ENCODE data around the gene ENPP6. TPM values are rescaled to one million over a fixed set of nuclear protein-coding genes. Genes with fewer than 3 reads are reported as not detected.

The ENPP6 gene
- polyA plus RNA-seq, 1 donor = 3.2 TPM

DNA sequence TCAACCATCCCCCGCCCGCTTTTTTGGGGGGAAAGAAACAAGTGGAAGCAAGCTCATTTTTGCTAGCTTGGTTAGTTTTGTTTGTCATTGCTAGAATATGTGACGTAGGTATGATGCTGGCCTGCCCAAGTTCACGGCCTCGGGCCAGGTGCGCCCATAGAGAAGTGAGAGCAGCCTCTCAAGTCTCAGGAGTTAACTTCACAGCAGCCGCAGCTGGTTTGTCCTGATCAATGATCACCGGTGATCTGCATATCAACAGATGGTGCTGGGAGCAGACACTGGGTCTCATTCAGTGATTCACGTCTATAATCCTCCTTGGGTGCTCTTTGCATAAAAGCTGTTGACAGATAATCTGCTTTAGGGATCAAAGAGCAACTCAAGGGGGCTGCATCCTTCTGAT is 50.1 kb downstream of the ENPP6 start:
- WGBS (ENCODE audit: insufficient coverage, low lambda C conversion rate) = 80% methylated on average over 1 of the region's 9 CpGs

GRCh38 chr4:184166736-184167135 is 50.9 kb downstream of the ENPP6 start:
- no peak for DNase-seq
- WGBS (ENCODE audit: insufficient coverage, low lambda C conversion rate) = no CpG with 5 or more reads among the region's 6 CpGs
- H3K36me3 ChIP-seq (ENCODE audit: control insufficient read depth, insufficient read depth, low read length) = no peaks in the 10 kb centered on the region
- no peak overlapping the region for H3K4me3 ChIP-seq (ENCODE audit: low read length)
- H3K4me1 ChIP-seq (ENCODE audit: control insufficient read depth, insufficient read depth, low read length) = no peaks in the 10 kb centered on the region
- H3K27me3 ChIP-seq (ENCODE audit: control insufficient read depth, insufficient read depth, low read length) = peaks cover 36% of the 10 kb centered on the region
- H3K27ac ChIP-seq (ENCODE audit: low read length) = no peak overlapping the region
- H3K9me3 ChIP-seq (ENCODE audit: control insufficient read depth, low read depth, low read length) = no peaks in the 10 kb centered on the region

More for the DNA sequence above, 50.1 kb downstream of the ENPP6 start:
- no peak for DNase-seq
- no peak overlapping the region for H3K4me3 ChIP-seq (ENCODE audit: low read length)
- H3K27me3 ChIP-seq (ENCODE audit: control insufficient read depth, insufficient read depth, low read length) = peaks cover 34% of the 10 kb centered on the region
- H3K9me3 ChIP-seq (ENCODE audit: control insufficient read depth, low read depth, low read length) = no peaks in the 10 kb centered on the region
- H3K27ac ChIP-seq (ENCODE audit: low read length) = no peak overlapping the region
- H3K4me1 ChIP-seq (ENCODE audit: control insufficient read depth, insufficient read depth, low read length) = no peaks in the 10 kb centered on the region
- no peaks in the 10 kb centered on the region for H3K36me3 ChIP-seq (ENCODE audit: control insufficient read depth, insufficient read depth, low read length)

- no CpG with 5 or more reads among the region's 8 CpGs for WGBS (ENCODE audit: insufficient coverage, low lambda C conversion rate)
- DNase-seq = no peak
- no peaks in the 10 kb centered on the region for H3K9me3 ChIP-seq (ENCODE audit: control insufficient read depth, low read depth, low read length)
Observed at GRCh38 chr4:184165291-184165690, 52.4 kb downstream of the ENPP6 start.

DNA sequence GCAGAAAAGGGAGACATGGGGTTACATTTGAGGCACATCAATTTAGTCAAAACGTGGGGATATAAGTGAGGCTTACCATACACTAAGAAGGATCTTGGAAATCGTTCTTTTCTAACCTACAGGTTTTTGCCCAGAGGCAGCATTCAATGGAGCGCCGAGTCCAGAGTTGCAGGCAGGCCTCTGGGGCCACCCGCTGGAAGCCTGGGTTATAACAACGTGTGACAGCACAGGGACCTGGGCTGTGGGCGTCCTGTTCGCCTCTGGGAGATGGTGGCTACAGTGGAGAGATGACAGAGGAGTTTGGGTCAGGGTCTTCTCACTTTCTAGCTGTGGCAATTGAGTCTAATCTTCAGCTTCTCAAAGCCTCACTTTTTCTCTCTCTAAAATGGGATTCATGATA is 53.9 kb downstream of the ENPP6 start:
- peak; percentile 27 to 44 for DNase-seq
- peaks cover 31% of the 10 kb centered on the region for H3K27me3 ChIP-seq (ENCODE audit: control insufficient read depth, insufficient read depth, low read length)
- H3K27ac ChIP-seq (ENCODE audit: low read length) = no peak overlapping the region
- no peaks in the 10 kb centered on the region for H3K36me3 ChIP-seq (ENCODE audit: control insufficient read depth, insufficient read depth, low read length)
- H3K4me1 ChIP-seq (ENCODE audit: control insufficient read depth, insufficient read depth, low read length) = no peaks in the 10 kb centered on the region
- no peaks in the 10 kb centered on the region for H3K9me3 ChIP-seq (ENCODE audit: control insufficient read depth, low read depth, low read length)
- no CpG with 5 or more reads among the region's 8 CpGs for WGBS (ENCODE audit: insufficient coverage, low lambda C conversion rate)
- no peak overlapping the region for H3K4me3 ChIP-seq (ENCODE audit: low read length)

More at GRCh38 chr4:184165291-184165690, 52.4 kb downstream of the ENPP6 start:
- H3K27me3 ChIP-seq (ENCODE audit: control insufficient read depth, insufficient read depth, low read length) = peaks cover 36% of the 10 kb centered on the region
- H3K27ac ChIP-seq (ENCODE audit: low read length) = no peak overlapping the region
- no peaks in the 10 kb centered on the region for H3K36me3 ChIP-seq (ENCODE audit: control insufficient read depth, insufficient read depth, low read length)
- H3K4me3 ChIP-seq (ENCODE audit: low read length) = no peak overlapping the region
- H3K4me1 ChIP-seq (ENCODE audit: control insufficient read depth, insufficient read depth, low read length) = no peaks in the 10 kb centered on the region

- no CpG with 5 or more reads among the region's 5 CpGs for WGBS (ENCODE audit: insufficient coverage, low lambda C conversion rate)
- Histone ChIP-seq H3K4me1 (ENCODE audit: control insufficient read depth, insufficient read depth, low read length) (no peaks in the 10 kb centered on the region), H3K27me3 (ENCODE audit: control insufficient read depth, insufficient read depth, low read length) (peaks cover 28% of the 10 kb centered on the region), H3K36me3 (ENCODE audit: control insufficient read depth, insufficient read depth, low read length) (no peaks in the 10 kb centered on the region), H3K9me3 (ENCODE audit: control insufficient read depth, low read depth, low read length) (no peaks in the 10 kb centered on the region), H3K4me3 (ENCODE audit: low read length) (no peak overlapping the region), H3K27ac (ENCODE audit: low read length) (no peak overlapping the region)
- DNase-seq = no peak
Observed at GRCh38 chr4:184162596-184162995, 55.1 kb downstream of the ENPP6 start.

DNA sequence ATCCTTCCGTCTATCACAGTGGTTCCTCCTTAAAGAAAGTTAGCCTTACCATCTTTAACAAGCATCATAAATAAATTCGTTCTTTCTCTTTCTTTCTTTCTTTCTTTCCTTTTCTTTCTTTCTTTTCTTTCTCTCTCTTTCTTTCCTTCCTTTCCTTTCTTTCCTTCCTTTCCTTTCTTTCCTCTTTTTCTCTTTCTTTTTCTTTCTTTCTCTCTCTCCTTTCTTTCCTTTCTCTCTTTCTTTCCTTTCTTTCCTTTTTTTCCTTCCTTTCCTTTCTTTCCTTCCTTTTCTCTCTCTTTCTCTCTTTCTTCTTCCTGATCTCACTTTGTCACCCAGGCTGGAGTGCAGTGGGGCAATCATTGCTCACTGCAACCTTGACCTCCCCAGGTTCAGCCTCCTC is 60.4 kb downstream of the ENPP6 start:
- no peaks in the 10 kb centered on the region for H3K36me3 ChIP-seq (ENCODE audit: control insufficient read depth, insufficient read depth, low read length)
- no peak overlapping the region for H3K27ac ChIP-seq (ENCODE audit: low read length)
- H3K4me3 ChIP-seq (ENCODE audit: low read length) = no peak overlapping the region
- 95% methylated on average over 2 of the region's 2 CpGs for WGBS (ENCODE audit: insufficient coverage, low lambda C conversion rate)
- peaks cover 8% of the 10 kb centered on the region for H3K27me3 ChIP-seq (ENCODE audit: control insufficient read depth, insufficient read depth, low read length)
- no peaks in the 10 kb centered on the region for H3K9me3 ChIP-seq (ENCODE audit: control insufficient read depth, low read depth, low read length)
- DNase-seq = no peak
- H3K4me1 ChIP-seq (ENCODE audit: control insufficient read depth, insufficient read depth, low read length) = no peaks in the 10 kb centered on the region

GRCh38 chr4:184156163-184156920 is 61.3 kb downstream of the ENPP6 start:
- H3K27me3 ChIP-seq (ENCODE audit: control insufficient read depth, insufficient read depth, low read length) = peaks cover 4% of the 10 kb centered on the region
- no peaks in the 10 kb centered on the region for H3K9me3 ChIP-seq (ENCODE audit: control insufficient read depth, low read depth, low read length)
- no CpG with 5 or more reads among the region's 10 CpGs for WGBS (ENCODE audit: insufficient coverage, low lambda C conversion rate)
- H3K4me1 ChIP-seq (ENCODE audit: control insufficient read depth, insufficient read depth, low read length) = no peaks in the 10 kb centered on the region
- no peak overlapping the region for H3K27ac ChIP-seq (ENCODE audit: low read length)
- no peak overlapping the region for H3K4me3 ChIP-seq (ENCODE audit: low read length)
- DNase-seq = no peak
- H3K36me3 ChIP-seq (ENCODE audit: control insufficient read depth, insufficient read depth, low read length) = no peaks in the 10 kb centered on the region

DNA sequence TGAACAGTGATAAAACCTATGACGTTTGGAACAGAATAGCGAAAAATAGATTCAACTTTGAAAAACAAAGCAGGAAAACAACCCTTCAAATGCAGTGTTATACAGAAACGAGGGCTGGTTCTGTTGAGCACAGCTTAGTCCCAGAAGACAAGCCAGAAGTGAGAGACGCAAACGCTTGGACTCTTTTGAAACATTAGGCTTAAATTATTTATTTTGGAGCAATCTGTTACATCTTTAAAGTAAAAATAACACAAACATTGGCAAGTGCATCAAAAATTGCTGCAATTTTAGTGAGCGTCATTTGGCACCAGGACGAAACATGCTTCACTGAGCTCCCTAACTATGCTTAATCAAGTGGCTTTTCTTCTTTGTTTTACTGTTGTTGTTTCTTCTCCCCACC is 63.5 kb downstream of the ENPP6 start:
- peaks cover 4% of the 10 kb centered on the region for H3K27me3 ChIP-seq (ENCODE audit: control insufficient read depth, insufficient read depth, low read length)
- no peak for DNase-seq
- no peaks in the 10 kb centered on the region for H3K36me3 ChIP-seq (ENCODE audit: control insufficient read depth, insufficient read depth, low read length)
- H3K27ac ChIP-seq (ENCODE audit: low read length) = no peak overlapping the region
- H3K4me1 ChIP-seq (ENCODE audit: control insufficient read depth, insufficient read depth, low read length) = no peaks in the 10 kb centered on the region
- 100% methylated on average over 1 of the region's 7 CpGs for WGBS (ENCODE audit: insufficient coverage, low lambda C conversion rate)
- H3K4me3 ChIP-seq (ENCODE audit: low read length) = no peak overlapping the region
- H3K9me3 ChIP-seq (ENCODE audit: control insufficient read depth, low read depth, low read length) = no peaks in the 10 kb centered on the region

DNA sequence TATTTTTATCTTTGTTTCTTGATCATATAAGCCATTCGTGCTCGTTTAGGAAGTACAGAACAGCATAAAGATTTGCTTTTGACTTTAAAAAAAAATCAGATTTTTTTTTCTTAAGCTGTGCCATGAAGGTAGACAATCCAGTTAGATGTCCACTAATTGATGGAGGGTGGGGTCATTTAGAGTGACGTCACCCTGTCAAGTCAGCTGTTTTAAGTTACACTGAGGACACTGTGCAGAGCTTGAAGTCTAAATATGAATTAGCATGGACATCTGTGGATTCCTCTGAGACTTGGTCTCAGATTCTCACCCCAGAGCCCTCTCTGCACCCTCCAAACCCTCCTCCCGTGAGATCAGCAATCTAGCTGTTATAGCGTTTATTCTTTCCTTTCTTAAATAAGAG is 63.9 kb downstream of the ENPP6 start:
- no peak for DNase-seq
- H3K36me3 ChIP-seq (ENCODE audit: control insufficient read depth, insufficient read depth, low read length) = no peaks in the 10 kb centered on the region
- H3K27ac ChIP-seq (ENCODE audit: low read length) = no peak overlapping the region
- peaks cover 4% of the 10 kb centered on the region for H3K27me3 ChIP-seq (ENCODE audit: control insufficient read depth, insufficient read depth, low read length)
- no peaks in the 10 kb centered on the region for H3K9me3 ChIP-seq (ENCODE audit: control insufficient read depth, low read depth, low read length)
- H3K4me3 ChIP-seq (ENCODE audit: low read length) = no peak overlapping the region
- 80% methylated on average over 3 of the region's 5 CpGs for WGBS (ENCODE audit: insufficient coverage, low lambda C conversion rate)
- H3K4me1 ChIP-seq (ENCODE audit: control insufficient read depth, insufficient read depth, low read length) = no peaks in the 10 kb centered on the region

- Histone ChIP-seq H3K4me1 (ENCODE audit: control insufficient read depth, insufficient read depth, low read length) (no peaks in the 10 kb centered on the region), H3K9me3 (ENCODE audit: control insufficient read depth, low read depth, low read length) (no peaks in the 10 kb centered on the region)
- WGBS (ENCODE audit: insufficient coverage, low lambda C conversion rate) = 93% methylated on average over 2 of the region's 13 CpGs
Observed at GRCh38 chr4:184151988-184152485, 65.6 kb downstream of the ENPP6 start.

More at GRCh38 chr4:184151988-184152485, 65.6 kb downstream of the ENPP6 start:
- no peak for DNase-seq
- H3K27ac ChIP-seq (ENCODE audit: low read length) = no peak overlapping the region
- peaks cover 2% of the 10 kb centered on the region for H3K27me3 ChIP-seq (ENCODE audit: control insufficient read depth, insufficient read depth, low read length)
- H3K4me3 ChIP-seq (ENCODE audit: low read length) = no peak overlapping the region
- no peaks in the 10 kb centered on the region for H3K36me3 ChIP-seq (ENCODE audit: control insufficient read depth, insufficient read depth, low read length)

All from large intestine (tissue), 3 donors.